Left lung (tissue), 10 donors: Measurements from ENCODE around the gene RNF44. TPM values are rescaled to one million over a fixed set of nuclear protein-coding genes. Genes with fewer than 3 reads are reported as not detected.

Experiments
- ATAC-seq: fragments of 200-7000 bp; cut with Tn5 transposase; one replicate; pipeline ENCODE4 v1.9.1; 2020; ENCODE audit warnings: moderate library complexity
- DNase-seq, 4 donors: peaks; one replicate each; pipeline ENCODE4 v3.0.0-alpha.2; 2013 to 2020
- H3K27ac ChIP-seq, 2 donors: fragments of 200-600 bp; sonication (generic) in 1 of 2; one replicate each; pipeline versions ENCODE4 v1.5.0 to v1.8.0; 2020 to 2021
- H3K27me3 ChIP-seq, 2 donors: fragments of 200-600 bp; sonication (generic) in 1 of 2; one replicate each; pipeline versions ENCODE4 v1.5.0 to v1.8.0; 2020 to 2021
- H3K36me3 ChIP-seq, 2 donors: fragments of 200-600 bp; sonication (generic) in 1 of 2; one replicate each; pipeline versions ENCODE4 v1.5.0 to v1.8.0; 2020 to 2021
- H3K4me1 ChIP-seq, 2 donors: fragments of 200-600 bp; one replicate each; pipeline ENCODE4 v1.8.0; 2021
- H3K4me3 ChIP-seq, 2 donors: fragments of 200-600 bp; sonication (generic) in 1 of 2; one replicate each; pipeline versions ENCODE4 v1.5.0 to v1.8.0; 2020 to 2021; ENCODE audit warnings: mild to moderate bottlenecking in 1 of 2
- H3K9me3 ChIP-seq, 2 donors: fragments of 200-600 bp; sonication (generic) in 1 of 2; one replicate each; pipeline versions ENCODE4 v1.5.0 to v1.8.0; 2020 to 2021
- intact Hi-C, 2 donors: fragments of 100-400 bp; cut with DNase I; formaldehyde crosslinking; loops; one replicate each; pipeline versions ENCODE4 v1.11.2 to v1.14.2; 2022
- polyA plus RNA-seq, 6 donors: library from polyadenylated mRNA; unstranded; fragments of 120-200 nt; gene quantifications; one replicate each; pipeline ENCODE4 v1.2.1, GENCODE V29; 2013; ENCODE audit not compliant: insufficient read length in 6 of 6
- total RNA-seq, 2 donors: library from RNA; stranded (reverse); fragmentation: NEBNext Ultra II Directional; extraction: Animal tissue kit (Norgen Biotek cat#: 25700); gene quantifications; one replicate each; pipeline ENCODE4 v1.2.1, GENCODE V29; 2021
- TF ChIP-seq, protein P1 (sequence below), 2 donors: fragments of 200-600 bp; sonication (generic) in 1 of 2; IDR thresholded peaks; one replicate each; pipeline versions ENCODE4 v1.5.0 to v1.8.0; 2021; ENCODE audit warnings: antibody characterized with exemption in 2 of 2
- donor health status: DM: no; HTN: yes; CAD: no.
- donor health status: DM: no; HTN: no; CAD: no.

Gene RNF44
- total and polyA plus RNA-seq, 8 donors: 37.6 to 61.7 (median 45.0) TPM

DNA sequence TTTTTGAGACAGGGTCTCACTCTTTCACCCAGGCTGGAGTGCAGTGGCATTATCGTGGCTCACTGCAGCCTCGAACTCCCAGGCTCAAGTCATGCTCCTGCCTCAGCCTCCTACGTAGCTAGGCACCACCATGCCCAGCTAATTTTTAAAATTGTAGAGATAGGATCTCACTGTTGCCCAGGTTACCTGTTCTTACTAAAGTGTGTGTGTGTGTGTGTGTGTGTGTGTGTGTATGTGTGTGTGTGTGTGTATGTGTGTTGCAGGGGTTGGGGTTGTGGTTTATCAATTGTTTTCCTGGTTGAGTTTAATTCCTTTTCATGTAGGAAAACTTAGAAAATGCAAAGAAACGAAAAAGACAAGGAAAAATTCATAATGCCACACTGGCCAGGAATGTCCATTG lies 21.8 kb downstream of the RNF44 start:
- H3K4me1 ChIP-seq: no peaks in the 10 kb centered on the region
- DNase-seq (peak in 1 of 4 donors; percentile 7), ATAC-seq (no peak)
- H3K27me3 ChIP-seq: no peaks in the 10 kb centered on the region
- H3K9me3 ChIP-seq: no peaks in the 10 kb centered on the region
- no peak overlapping the region for H3K27ac ChIP-seq
- no peak overlapping the region for H3K4me3 ChIP-seq
- intact Hi-C loops: no loop called here
- H3K36me3 ChIP-seq: no peaks in the 10 kb centered on the region
- TF ChIP-seq, protein P1, sequence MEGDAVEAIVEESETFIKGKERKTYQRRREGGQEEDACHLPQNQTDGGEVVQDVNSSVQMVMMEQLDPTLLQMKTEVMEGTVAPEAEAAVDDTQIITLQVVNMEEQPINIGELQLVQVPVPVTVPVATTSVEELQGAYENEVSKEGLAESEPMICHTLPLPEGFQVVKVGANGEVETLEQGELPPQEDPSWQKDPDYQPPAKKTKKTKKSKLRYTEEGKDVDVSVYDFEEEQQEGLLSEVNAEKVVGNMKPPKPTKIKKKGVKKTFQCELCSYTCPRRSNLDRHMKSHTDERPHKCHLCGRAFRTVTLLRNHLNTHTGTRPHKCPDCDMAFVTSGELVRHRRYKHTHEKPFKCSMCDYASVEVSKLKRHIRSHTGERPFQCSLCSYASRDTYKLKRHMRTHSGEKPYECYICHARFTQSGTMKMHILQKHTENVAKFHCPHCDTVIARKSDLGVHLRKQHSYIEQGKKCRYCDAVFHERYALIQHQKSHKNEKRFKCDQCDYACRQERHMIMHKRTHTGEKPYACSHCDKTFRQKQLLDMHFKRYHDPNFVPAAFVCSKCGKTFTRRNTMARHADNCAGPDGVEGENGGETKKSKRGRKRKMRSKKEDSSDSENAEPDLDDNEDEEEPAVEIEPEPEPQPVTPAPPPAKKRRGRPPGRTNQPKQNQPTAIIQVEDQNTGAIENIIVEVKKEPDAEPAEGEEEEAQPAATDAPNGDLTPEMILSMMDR (IDR thresholded peaks at IDR 0.05): no peak

DNA sequence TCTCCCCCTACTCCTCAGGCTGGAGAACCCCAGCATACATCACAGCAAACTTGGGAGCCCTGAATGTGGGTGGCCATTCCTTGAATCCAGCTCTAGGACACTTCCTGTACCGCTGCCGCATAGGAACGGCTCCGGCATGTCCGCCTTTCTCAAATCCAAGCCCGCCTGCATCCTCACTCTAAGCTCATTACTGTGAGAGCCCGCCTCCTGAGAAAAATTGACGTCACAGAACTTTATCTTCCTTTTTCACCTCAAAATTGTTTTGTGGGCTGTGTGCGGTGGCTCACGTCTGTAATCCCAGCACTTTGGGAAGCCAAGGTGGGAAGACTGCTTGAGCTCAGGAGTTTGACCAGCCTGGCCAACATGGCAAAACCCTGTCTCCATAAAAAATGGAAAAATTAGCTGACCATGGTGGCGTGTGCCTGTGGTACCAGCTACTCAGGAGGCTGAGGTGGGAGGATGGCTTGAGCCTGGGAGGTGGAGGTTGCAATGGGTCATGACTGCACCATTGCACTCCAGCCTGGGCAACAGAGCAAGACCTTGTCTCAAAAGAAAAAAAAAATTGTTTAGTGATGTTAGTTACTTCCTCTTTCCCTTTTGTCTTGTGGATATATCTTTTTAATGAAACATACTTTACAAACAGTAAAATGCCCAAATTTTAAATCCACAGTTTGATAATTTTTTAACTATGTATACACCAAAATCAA lies 22.8 kb downstream of the RNF44 start:
- Histone ChIP-seq H3K27ac (no peak overlapping the region), H3K9me3 (no peaks in the 10 kb centered on the region), H3K4me1 (no peaks in the 10 kb centered on the region), H3K27me3 (no peaks in the 10 kb centered on the region), H3K36me3 (peaks cover 0 to 4% of the 10 kb centered on the region in 2 donors), H3K4me3 (no peak overlapping the region)
- ATAC-seq: no peak
- DNase-seq: peak in 1 of 4 donors; percentile 9
- TF ChIP-seq, protein P1 (IDR thresholded peaks at IDR 0.05): no peak
- intact Hi-C loops: no loop called here

DNA sequence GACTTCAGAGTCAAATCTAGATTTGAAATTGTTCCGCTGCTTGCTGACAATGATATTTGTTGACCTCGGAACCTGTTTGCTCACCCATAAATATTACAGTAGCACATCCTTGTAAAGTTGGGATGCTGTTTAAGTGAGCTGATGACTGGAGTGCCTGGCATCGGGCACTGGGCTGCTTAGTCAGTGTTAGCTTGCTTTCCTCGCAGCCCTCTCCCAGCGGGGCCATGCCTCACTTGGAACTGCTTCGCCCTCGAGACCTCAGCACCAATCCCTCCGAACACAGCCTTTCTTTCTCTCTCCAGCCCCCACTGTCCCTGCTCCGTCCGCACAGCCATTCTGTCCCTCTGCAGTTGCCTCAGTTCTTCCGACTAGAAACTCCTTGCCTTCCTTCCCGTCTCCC lies 23.4 kb downstream of the RNF44 start:
- Histone ChIP-seq H3K9me3 (no peaks in the 10 kb centered on the region), H3K4me3 (no peak overlapping the region), H3K27ac (no peak overlapping the region), H3K36me3 (peaks cover 0 to 10% of the 10 kb centered on the region in 2 donors), H3K27me3 (no peaks in the 10 kb centered on the region), H3K4me1 (no peaks in the 10 kb centered on the region)
- intact Hi-C loops: no loop called here
- ATAC-seq (no peak), DNase-seq (peak in 1 of 4 donors; percentile 64)
- TF ChIP-seq, protein P1 (IDR thresholded peaks at IDR 0.05): no peak

DNA sequence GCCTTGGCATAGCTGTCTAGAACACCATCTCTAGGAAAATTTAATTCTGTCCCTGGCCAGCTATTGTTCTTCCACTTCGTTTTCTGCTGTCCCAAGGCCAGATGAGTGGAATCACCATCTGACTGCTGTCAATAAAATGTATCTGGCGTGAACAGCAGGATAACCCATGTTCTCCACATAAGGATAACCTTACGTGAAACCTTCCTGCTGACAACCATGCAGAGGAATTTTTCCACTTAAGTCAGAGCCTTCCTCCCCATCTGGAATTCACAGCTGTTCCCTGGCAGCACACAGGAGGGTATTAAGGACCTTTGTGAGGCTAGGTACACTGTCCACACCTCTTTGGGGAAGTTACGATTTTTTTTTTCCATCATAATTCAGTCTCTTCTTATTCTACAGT lies 28.6 kb downstream of the RNF44 start:
- TF ChIP-seq, protein P1 (IDR thresholded peaks at IDR 0.05): no peak
- H3K9me3 ChIP-seq: no peaks in the 10 kb centered on the region
- no peaks in the 10 kb centered on the region for H3K4me1 ChIP-seq
- H3K36me3 ChIP-seq: peaks cover 0 to 61% of the 10 kb centered on the region in 2 donors
- no peak overlapping the region for H3K4me3 ChIP-seq
- H3K27ac ChIP-seq: no peak overlapping the region
- H3K27me3 ChIP-seq: no peaks in the 10 kb centered on the region
- ATAC-seq (no peak), DNase-seq (no peak)
- intact Hi-C loops: no loop called here

DNA sequence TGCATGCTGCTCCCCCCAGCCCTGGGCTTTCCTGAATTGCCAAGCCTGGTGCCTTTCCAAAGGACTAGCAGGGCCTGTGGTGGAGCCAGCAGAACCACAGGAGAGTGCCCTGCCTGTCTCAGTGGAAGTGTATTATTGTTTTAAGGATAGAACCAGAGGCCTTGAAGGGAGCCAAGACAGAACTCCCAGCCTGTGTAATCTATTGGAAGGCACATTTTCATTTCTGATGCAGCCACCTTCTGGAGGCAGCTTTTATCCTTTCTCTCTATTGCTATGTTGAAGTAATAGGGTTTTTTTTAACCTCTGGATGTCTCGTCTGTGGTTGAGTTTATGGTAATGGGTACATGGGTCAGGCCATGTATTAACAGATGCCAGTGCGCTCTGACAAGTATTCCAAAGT lies 29.3 kb downstream of the RNF44 start:
- H3K27me3 ChIP-seq: no peaks in the 10 kb centered on the region
- no peaks in the 10 kb centered on the region for H3K4me1 ChIP-seq
- TF ChIP-seq, protein P1 (IDR thresholded peaks at IDR 0.05): no peak
- no peak overlapping the region for H3K27ac ChIP-seq
- ATAC-seq: no peak
- H3K4me3 ChIP-seq: no peak overlapping the region
- H3K36me3 ChIP-seq: peaks cover 0 to 68% of the 10 kb centered on the region in 2 donors
- intact Hi-C loops: no loop called here
- H3K9me3 ChIP-seq: no peaks in the 10 kb centered on the region
- DNase-seq: no peak
